Measurements from ENCODE around the gene ATP13A1.

DNA sequence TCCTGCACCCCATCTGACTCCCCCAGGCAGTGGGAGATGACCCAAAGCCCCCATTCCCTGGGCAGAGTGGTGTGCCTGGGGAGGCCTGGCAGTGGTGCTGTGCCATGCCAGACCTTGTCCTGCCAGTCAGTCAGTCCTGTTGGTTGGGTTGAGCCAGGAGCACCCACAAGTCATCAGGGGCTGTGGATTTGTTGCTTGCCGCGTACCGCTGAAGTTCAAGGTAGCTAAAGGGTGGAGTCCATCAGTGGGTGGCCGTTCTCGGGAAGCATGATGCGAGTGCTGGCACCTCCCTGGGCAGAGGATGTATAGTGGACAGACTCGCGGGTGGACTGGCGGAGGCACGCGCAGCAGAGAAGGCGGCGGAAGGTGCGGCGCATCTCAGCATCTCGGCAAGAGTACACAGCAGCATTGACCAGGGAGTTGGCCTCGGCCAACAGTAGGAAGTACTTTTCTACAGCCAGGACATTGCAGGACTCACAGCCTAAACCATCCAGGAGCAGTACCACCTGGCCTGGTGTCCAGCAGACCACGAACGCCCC lies 39.4 kb downstream of the ATP13A1 start:
- TF ChIP-seq, protein P1, sequence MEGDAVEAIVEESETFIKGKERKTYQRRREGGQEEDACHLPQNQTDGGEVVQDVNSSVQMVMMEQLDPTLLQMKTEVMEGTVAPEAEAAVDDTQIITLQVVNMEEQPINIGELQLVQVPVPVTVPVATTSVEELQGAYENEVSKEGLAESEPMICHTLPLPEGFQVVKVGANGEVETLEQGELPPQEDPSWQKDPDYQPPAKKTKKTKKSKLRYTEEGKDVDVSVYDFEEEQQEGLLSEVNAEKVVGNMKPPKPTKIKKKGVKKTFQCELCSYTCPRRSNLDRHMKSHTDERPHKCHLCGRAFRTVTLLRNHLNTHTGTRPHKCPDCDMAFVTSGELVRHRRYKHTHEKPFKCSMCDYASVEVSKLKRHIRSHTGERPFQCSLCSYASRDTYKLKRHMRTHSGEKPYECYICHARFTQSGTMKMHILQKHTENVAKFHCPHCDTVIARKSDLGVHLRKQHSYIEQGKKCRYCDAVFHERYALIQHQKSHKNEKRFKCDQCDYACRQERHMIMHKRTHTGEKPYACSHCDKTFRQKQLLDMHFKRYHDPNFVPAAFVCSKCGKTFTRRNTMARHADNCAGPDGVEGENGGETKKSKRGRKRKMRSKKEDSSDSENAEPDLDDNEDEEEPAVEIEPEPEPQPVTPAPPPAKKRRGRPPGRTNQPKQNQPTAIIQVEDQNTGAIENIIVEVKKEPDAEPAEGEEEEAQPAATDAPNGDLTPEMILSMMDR (IDR thresholded peaks at IDR 0.05), result no peak
- no peak for TF ChIP-seq POLR2A (IDR thresholded peaks at IDR 0.05)
